Endothelial cell of umbilical vein (primary cell): ENCODE measurements around the gene FAM227B. TPM values are rescaled to one million over a fixed set of nuclear protein-coding genes. Genes with fewer than 3 reads are reported as not detected.
"Not testable (repeated sequence)": the region's sequence is repeated elsewhere in the genome, so short reads cannot be mapped to it uniquely, and the experiment has no call there.

Experiments
- BruUV-seq: library from RNA; stranded (reverse); fragments of 400-500 nt; replicated peaks from 2 replicates; lab custom pipeline; 2021; lab: Mats Ljungman, UMichigan
- CTCF ChIA-PET: fragments of 300-600, 350-600 bp; sonication (Branson Sonifier 250); formaldehyde crosslinking; loops from one replicate; lab custom pipeline; 2021; ENCODE audit warnings: antibody characterized with exemption, inconsistent platforms; lab: Charles Lee
- POLR2A ChIA-PET: fragments of 300-600, 350-600 bp; sonication (Branson Sonifier 250); formaldehyde crosslinking; loops from one replicate; lab custom pipeline; 2021; ENCODE audit warnings: antibody characterized with exemption, inconsistent platforms; lab: Charles Lee
- DNase-seq: peaks from one replicate; pipeline ENCODE4 v3.0.0-alpha.2; 2011; ENCODE audit warnings: low read depth, low spot score
- FAIRE-seq: peaks from 2 replicates; lab custom pipeline; 2011; peaks lifted over from hg19 to GRCh38; lab: Jason Lieb, UNC
- H2AFZ ChIP-seq: 2 replicates; pipeline ENCODE4 v1.6.0; 2012; ENCODE audit warnings: low read depth, low read length, control low read depth, inconsistent platforms
- H3K27ac ChIP-seq: 2 replicates; pipeline ENCODE4 v1.5.1; 2011; ENCODE audit warnings: low read depth, mild to moderate bottlenecking, control low read depth, low read length, moderate library complexity; ENCODE audit not compliant: insufficient read depth
- H3K27me3 ChIP-seq, 2 experiments: 2 replicates each; pipeline versions ENCODE4 v1.6.0 to v1.6.1; 2011; ENCODE audit warnings: low read length in 2 of 2, mixed read lengths in 1 of 2; ENCODE audit not compliant: control insufficient read depth in 2 of 2, insufficient read depth in 2 of 2
- H3K36me3 ChIP-seq, 2 experiments: 2 replicates in 1 of 2; 3 replicates in 1 of 2; pipeline ENCODE4 v1.5.1; 2011; ENCODE audit warnings: low read length in 2 of 2, mild to moderate bottlenecking in 1 of 2, moderate library complexity in 1 of 2; ENCODE audit not compliant: control insufficient read depth in 2 of 2, insufficient read depth in 2 of 2; ENCODE audit errors: extremely low read depth in 1 of 2
- H3K4me1 ChIP-seq: 3 replicates; pipeline ENCODE4 v1.5.1; 2011; ENCODE audit warnings: mild to moderate bottlenecking, low read length; ENCODE audit not compliant: control insufficient read depth, insufficient read depth; ENCODE audit errors: extremely low read depth
- H3K4me2 ChIP-seq: 2 replicates; pipeline ENCODE4 v1.6.1; 2011; ENCODE audit warnings: low read length, control low read depth, mixed read lengths; ENCODE audit not compliant: insufficient read depth
- H3K4me3 ChIP-seq, 3 experiments: fragments of 200-600 bp in 1 of 3; sonication (generic), shearing (Covaris generic) in 1 of 3; replicated peaks in 1 of 3; 2 replicates each; pipeline ENCODE4 v1.5.1; 2011 to 2016; ENCODE audit warnings: control low read depth in 3 of 3, low read length in 3 of 3, mild to moderate bottlenecking in 2 of 3, inconsistent platforms in 1 of 3, low read depth in 1 of 3, moderate library complexity in 1 of 3; ENCODE audit not compliant: insufficient read depth in 1 of 3
- H3K79me2 ChIP-seq: 2 replicates; pipeline ENCODE4 v1.6.0; 2012; ENCODE audit warnings: low read length, inconsistent platforms; ENCODE audit not compliant: control insufficient read depth, insufficient read depth
- H3K9ac ChIP-seq: replicated peaks from 2 replicates; pipeline ENCODE3; 2011; ENCODE audit warnings: low read length, control low read depth; ENCODE audit not compliant: insufficient read depth; ENCODE audit errors: extremely low read depth
- H3K9me1 ChIP-seq: replicated peaks from 3 replicates; pipeline ENCODE4 v1.6.0; 2011; ENCODE audit warnings: mild to moderate bottlenecking, low read length; ENCODE audit not compliant: control insufficient read depth, insufficient read depth; ENCODE audit errors: extremely low read depth
- H3K9me3 ChIP-seq: replicated peaks from 2 replicates; pipeline ENCODE4 v1.5.1; 2012; ENCODE audit warnings: low read length, inconsistent platforms; ENCODE audit not compliant: control insufficient read depth, insufficient read depth
- H4K20me1 ChIP-seq: replicated peaks from 2 replicates; pipeline ENCODE3; 2011; ENCODE audit warnings: mild to moderate bottlenecking, low read length; ENCODE audit not compliant: control insufficient read depth, insufficient read depth; ENCODE audit errors: extremely low read depth
- EZH2 ChIP-seq: IDR thresholded peaks from 2 replicates; pipeline ENCODE4 v1.6.1; 2012; ENCODE audit warnings: borderline replicate concordance, low read depth, mild to moderate bottlenecking, moderate library complexity, low read length, inconsistent platforms; ENCODE audit not compliant: severe bottlenecking
- FOS ChIP-seq: IDR thresholded peaks from 2 replicates; pipeline ENCODE4 v1.6.1; 2011; ENCODE audit warnings: mild to moderate bottlenecking, low read length, moderate library complexity, borderline replicate concordance; ENCODE audit not compliant: insufficient read depth
- POLR2A ChIP-seq: IDR thresholded peaks from 2 replicates; pipeline ENCODE4 v1.6.1; 2012; ENCODE audit warnings: low read depth, mild to moderate bottlenecking, control low read depth, low read length
- POLR2AphosphoS5 ChIP-seq: IDR thresholded peaks from 2 replicates; pipeline ENCODE4 v1.6.1; 2012; ENCODE audit warnings: low read depth, mild to moderate bottlenecking, control low read depth, low read length, moderate library complexity; ENCODE audit not compliant: insufficient read depth
- dilution Hi-C: fragments of 300-500 bp; cut with MboI; formaldehyde crosslinking; loops from one replicate; pipeline ENCODE4 v1.15.0; 2019; ENCODE audit warnings: low sequenced_read_pairs; ENCODE audit not compliant: extremely low pct_ligation_motif_present
- intact Hi-C: fragments of 100-400 bp; cut with micrococcal nuclease; formaldehyde crosslinking; loops from one replicate; pipeline ENCODE4 v1.10.0; 2022
- polyA plus RNA-seq, 4 experiments: library from polyadenylated mRNA; depleted of rRNA in 3 of 4; stranded (reverse) in 3 of 4; unstranded in 1 of 4; fragments of >200 nt; gene quantifications; 2 replicates each; pipeline versions ENCODE4 v1.2.1 to v1.2.3, GENCODE V29; 2011 to 2012; ENCODE audit warnings: missing spikeins in 1 of 4
- total RNA-seq: library from RNA; stranded (reverse); gene quantifications from 2 replicates; pipeline ENCODE4 v1.2.3, GENCODE V29; 2021
- TF ChIP-seq, protein P1 (sequence below): IDR thresholded peaks from 2 replicates; pipeline ENCODE4 v1.6.1; 2011; ENCODE audit not compliant: insufficient read depth, insufficient read length
- TF ChIP-seq, protein P2 (sequence below), 2 donors: IDR thresholded peaks; 1 replicate in 1 of 2; 2 replicates in 1 of 2; pipeline ENCODE4 v1.5.1; 2011; ENCODE audit warnings: low read length in 2 of 2, mild to moderate bottlenecking in 2 of 2, moderate library complexity in 2 of 2, control low read depth in 1 of 2, inconsistent platforms in 1 of 2, low read depth in 1 of 2; ENCODE audit not compliant: insufficient read depth in 1 of 2; ENCODE audit errors: extremely low read depth in 1 of 2

The FAM227B gene
- total and polyA plus RNA-seq, 2 donors (not counting 3 experiments of a cell fraction or from before 2014, with no cell fraction given), result 1.5 to 1.8 TPM

DNA sequence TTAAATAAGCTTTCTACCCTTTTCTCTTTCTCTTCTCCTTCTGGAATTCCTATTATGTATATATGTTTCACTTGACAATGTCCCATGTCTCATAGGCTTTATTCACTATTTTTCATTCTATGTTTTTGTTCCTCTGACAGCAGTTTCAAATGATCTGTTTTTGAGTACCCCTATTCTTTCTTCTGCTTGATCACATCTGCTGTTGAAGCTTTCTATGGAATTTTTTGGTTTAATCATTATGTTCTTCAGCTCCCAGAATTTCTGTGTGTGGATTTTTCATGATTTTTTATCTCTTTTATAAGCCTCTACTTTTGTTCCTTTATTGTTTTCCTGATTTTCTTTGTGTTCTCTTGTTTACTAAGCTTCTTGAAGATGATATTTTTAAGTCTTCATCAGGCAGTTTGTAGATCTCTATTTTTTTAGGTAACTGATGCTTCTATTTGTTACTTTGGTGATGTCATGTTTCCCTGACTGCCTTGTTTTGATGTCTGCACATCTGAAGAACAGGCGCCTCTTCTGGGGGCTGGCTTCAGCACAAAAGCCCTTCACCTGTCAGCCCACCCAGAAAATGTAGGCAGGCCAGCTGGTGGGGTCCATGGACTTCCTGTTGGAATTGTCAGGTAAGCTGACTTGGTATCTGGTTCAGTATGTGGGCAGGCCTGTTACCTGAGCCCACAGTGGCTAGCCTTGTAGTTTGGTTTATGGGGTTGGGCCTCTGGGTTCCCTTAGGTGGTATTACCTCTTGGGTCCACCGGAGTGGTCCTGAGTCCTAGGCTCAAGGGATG lies 15.8 kb downstream of the FAM227B start:
- POLR2A ChIA-PET, result no interaction called here
- CTCF ChIA-PET, result interaction anchor here (1.0 kb wide), 1 partner anchor 10 kb away, joined by 3 read pairs; no protein-coding TSS in a partner anchor
- no TSS peak for BruUV-seq

GRCh38 chr15:49592829-49593316 lies 27.7 kb downstream of the FAM227B start:
- H4K20me1 ChIP-seq, H2AFZ ChIP-seq, POLR2A ChIA-PET, DNase-seq, intact Hi-C loops, H3K4me2 ChIP-seq, H3K9me3 ChIP-seq, FAIRE-seq, H3K9ac ChIP-seq, CTCF ChIA-PET, H3K9me1 ChIP-seq, BruUV-seq, H3K4me1 ChIP-seq, dilution Hi-C loops, H3K36me3 ChIP-seq, H3K4me3 ChIP-seq, H3K27me3 ChIP-seq, H3K79me2 ChIP-seq, H3K27ac ChIP-seq: not testable (repeated sequence)

More for the DNA sequence above, 15.8 kb downstream of the FAM227B start:
- H3K4me3 ChIP-seq, result no peak overlapping the region
- dilution Hi-C loops (no loop called here), intact Hi-C loops (no loop called here)
- H3K36me3 ChIP-seq, result no peaks in the 10 kb centered on the region
- no peaks in the 10 kb centered on the region for H3K4me1 ChIP-seq
- no peaks in the 10 kb centered on the region for H4K20me1 ChIP-seq
- H3K27me3 ChIP-seq, result no peaks in the 10 kb centered on the region
- no peaks in the 10 kb centered on the region for H3K9me3 ChIP-seq
- no peak overlapping the region for H3K4me2 ChIP-seq
- H3K9ac ChIP-seq, result no peak overlapping the region
- no peak overlapping the region for H2AFZ ChIP-seq
- FAIRE-seq (no peak), DNase-seq (no peak)
- TF ChIP-seq, protein P1, sequence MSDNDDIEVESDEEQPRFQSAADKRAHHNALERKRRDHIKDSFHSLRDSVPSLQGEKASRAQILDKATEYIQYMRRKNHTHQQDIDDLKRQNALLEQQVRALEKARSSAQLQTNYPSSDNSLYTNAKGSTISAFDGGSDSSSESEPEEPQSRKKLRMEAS, result no peak
- no peak for TF ChIP-seq EZH2
- TF ChIP-seq POLR2AphosphoS5, result no peak
- TF ChIP-seq FOS, result no peak
- TF ChIP-seq, protein P2, sequence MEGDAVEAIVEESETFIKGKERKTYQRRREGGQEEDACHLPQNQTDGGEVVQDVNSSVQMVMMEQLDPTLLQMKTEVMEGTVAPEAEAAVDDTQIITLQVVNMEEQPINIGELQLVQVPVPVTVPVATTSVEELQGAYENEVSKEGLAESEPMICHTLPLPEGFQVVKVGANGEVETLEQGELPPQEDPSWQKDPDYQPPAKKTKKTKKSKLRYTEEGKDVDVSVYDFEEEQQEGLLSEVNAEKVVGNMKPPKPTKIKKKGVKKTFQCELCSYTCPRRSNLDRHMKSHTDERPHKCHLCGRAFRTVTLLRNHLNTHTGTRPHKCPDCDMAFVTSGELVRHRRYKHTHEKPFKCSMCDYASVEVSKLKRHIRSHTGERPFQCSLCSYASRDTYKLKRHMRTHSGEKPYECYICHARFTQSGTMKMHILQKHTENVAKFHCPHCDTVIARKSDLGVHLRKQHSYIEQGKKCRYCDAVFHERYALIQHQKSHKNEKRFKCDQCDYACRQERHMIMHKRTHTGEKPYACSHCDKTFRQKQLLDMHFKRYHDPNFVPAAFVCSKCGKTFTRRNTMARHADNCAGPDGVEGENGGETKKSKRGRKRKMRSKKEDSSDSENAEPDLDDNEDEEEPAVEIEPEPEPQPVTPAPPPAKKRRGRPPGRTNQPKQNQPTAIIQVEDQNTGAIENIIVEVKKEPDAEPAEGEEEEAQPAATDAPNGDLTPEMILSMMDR (IDR thresholded peaks at IDR 0.05; ENCODE audit: extremely low read depth in 1 of 2, insufficient read depth in 1 of 2, low read depth in 1 of 2, low read length in 2 of 2), result no peak
- TF ChIP-seq POLR2A, result no peak
- no peak overlapping the region for H3K27ac ChIP-seq
- no peaks in the 10 kb centered on the region for H3K9me1 ChIP-seq
- H3K79me2 ChIP-seq, result no peaks in the 10 kb centered on the region
